22Rv1 (cell line): ENCODE data around the gene IL10RA.

Source experiments
- CTCF ChIP-seq: fragments of 450-650 bp; IDR thresholded peaks from 2 replicates; pipeline ENCODE4 v1.5.1; 2017; ENCODE audit warnings: mild to moderate bottlenecking
- ZFX ChIP-seq: fragments of 450-650 bp; IDR thresholded peaks from 2 replicates; pipeline ENCODE4 v1.6.1; 2017; ENCODE audit warnings: antibody characterized with exemption, borderline replicate concordance

- TF ChIP-seq CTCF: no peak
- TF ChIP-seq ZFX: no peak
These were observed at the start of gene IL10RA for GRCh38 chr11:117985953-117986887.
